SK-N-MC (cell line): ENCODE measurements around the gene CDC123.

Source experiments
- DNase-seq: peaks from one replicate; pipeline ENCODE4 v3.0.0-alpha.2; 2011; ENCODE audit warnings: low read depth, low spot score
- H3K27ac ChIP-seq: fragments of 200-600 bp; sonication (generic); 2 replicates; pipeline ENCODE4 v1.5.1; 2016; ENCODE audit warnings: mixed run types
- H3K36me3 ChIP-seq: fragments of 200-600 bp; sonication (generic); 2 replicates; pipeline ENCODE4 v1.6.1; 2017; ENCODE audit warnings: antibody characterized with exemption, low read length, mixed read lengths; ENCODE audit not compliant: insufficient read depth
- H3K4me3 ChIP-seq: fragments of 200-600 bp; sonication (generic); 2 replicates; pipeline ENCODE4 v1.5.1; 2016
- H3K9ac ChIP-seq: fragments of 200-600 bp; sonication (generic); 2 replicates; pipeline ENCODE4 v1.8.0; 2017; ENCODE audit warnings: mixed run types, mixed read lengths; ENCODE audit not compliant: insufficient read length
- H3K9me3 ChIP-seq: fragments of 200-600 bp; sonication (generic); 2 replicates; pipeline ENCODE4 v1.6.1; 2017; ENCODE audit warnings: low read depth, mild to moderate bottlenecking, antibody characterized with exemption, low read length, moderate library complexity, mixed read lengths
- EZH2 ChIP-seq: fragments of 200-600 bp; sonication (generic); IDR thresholded peaks from one replicate; pipeline ENCODE4 v1.6.1; 2017; ENCODE audit warnings: antibody characterized with exemption
- FOXP2 ChIP-seq: optimal IDR thresholded peaks from 2 replicates; pipeline ENCODE3; 2011; ENCODE audit warnings: mild to moderate bottlenecking, moderate library complexity; ENCODE audit not compliant: insufficient read depth; ENCODE audit errors: extremely low read length, control extremely low read depth
- POLR2AphosphoS5 ChIP-seq: IDR thresholded peaks from 2 replicates; pipeline ENCODE4 v1.6.1; 2012; ENCODE audit warnings: mild to moderate bottlenecking, low read depth, low read length, borderline replicate concordance

Gene CDC123

DNA sequence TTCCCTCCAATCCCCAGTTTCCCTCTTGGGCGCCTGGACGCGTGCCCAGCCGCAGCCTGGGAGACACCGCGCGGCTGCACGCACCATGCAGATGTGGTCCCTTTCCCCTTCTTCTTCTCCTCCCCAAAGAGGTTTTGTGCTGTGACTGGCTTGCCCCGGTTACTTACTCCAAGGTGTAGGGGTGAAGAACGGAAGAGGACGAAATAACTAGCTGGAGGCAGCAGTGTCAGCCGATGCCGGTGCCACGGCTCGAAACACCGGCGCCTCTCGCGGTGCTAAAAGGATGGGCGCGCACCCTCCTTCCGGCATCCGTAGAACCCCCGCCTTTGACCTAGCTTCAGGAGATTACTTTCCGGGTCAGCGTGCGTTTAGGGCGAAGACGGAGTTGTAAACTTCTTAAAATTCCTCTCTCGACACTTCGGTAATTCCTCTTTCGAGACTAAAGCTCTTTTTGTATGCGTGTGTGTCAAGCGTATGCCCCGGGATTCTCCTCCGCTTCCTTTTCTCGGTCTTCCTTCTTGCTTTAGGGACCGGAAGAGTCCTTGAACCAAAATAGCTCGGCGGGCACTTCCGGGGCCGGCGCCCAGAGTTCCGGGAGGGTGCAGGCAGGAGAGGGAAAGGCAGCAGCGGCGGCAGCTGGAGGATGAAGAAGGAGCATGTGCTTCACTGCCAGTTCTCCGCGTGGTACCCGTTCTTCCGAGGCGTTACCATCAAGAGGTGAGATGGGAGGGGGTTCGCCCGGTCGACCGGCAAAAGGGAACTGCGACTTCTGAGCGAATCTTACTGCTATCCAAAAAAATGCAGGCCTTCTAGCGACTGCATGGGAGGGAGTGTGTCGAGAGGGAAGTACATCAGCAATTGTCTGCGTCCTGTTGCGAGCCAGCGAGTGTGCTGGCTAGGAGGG is at the start of gene CDC123, which contains the start of gene NUDT5:
Gene CDC123, plus strand, starts transcription at position 586 of the 904 bp plus-strand sequence. Its CDS starts 58 bp downstream, at position 644.
Gene NUDT5, minus strand, starts transcription at position 289 of the 904 bp plus-strand sequence. CDS start 9,600 bp downstream, outside the sequence.
- Histone ChIP-seq H3K27ac (peak within 1 kb of the TSS; percentile 95), H3K9ac (peak within 1 kb of the TSS; percentile 94), H3K9me3 (no peaks in the 10 kb centered on the region), H3K36me3 (peaks cover 10% of the 10 kb centered on the region), H3K4me3 (peak within 1 kb of the TSS; percentile 91)
- TF ChIP-seq FOXP2, result no peak
- TF ChIP-seq EZH2, result no peak
- TF ChIP-seq POLR2AphosphoS5, result peak; percentile 42; the same call in 1 of the 2 replicates
- DNase-seq, result no peak

DNA sequence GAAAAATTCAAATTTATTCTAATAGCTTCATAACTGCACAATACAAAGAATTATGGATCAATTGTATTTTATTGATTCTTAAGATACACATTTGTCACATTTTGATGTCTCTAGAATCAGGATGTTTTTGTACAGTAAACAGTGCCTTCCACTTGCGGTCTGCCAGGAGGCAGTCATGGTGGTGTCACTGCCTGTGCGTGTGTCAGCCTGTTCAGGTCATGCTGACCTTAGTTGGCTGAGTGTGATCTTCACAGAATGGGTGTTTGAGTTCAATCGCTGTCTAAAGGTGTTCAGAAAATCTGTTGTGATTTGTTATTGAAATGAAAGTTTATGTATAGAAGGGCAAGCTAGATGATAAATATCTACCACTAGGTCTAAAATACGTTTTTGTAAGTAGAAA is 45.8 kb upstream of the CDC123 start:
- H3K9ac ChIP-seq, result no peak overlapping the region
- no peak for DNase-seq
- no peak overlapping the region for H3K4me3 ChIP-seq
- no peaks in the 10 kb centered on the region for H3K9me3 ChIP-seq
- TF ChIP-seq POLR2AphosphoS5, result no peak
- no peak for TF ChIP-seq FOXP2
- no peak for TF ChIP-seq EZH2
- no peak overlapping the region for H3K27ac ChIP-seq
- no peaks in the 10 kb centered on the region; the same call in 1 of the 2 replicates for H3K36me3 ChIP-seq

- Histone ChIP-seq H3K36me3 (no peaks in the 10 kb centered on the region; the same call in 1 of the 2 replicates), H3K9me3 (no peaks in the 10 kb centered on the region), H3K27ac (no peak overlapping the region), H3K4me3 (no peak overlapping the region), H3K9ac (no peak overlapping the region)
- DNase-seq, result no peak
- TF ChIP-seq EZH2 (no peak), FOXP2 (no peak), POLR2AphosphoS5 (no peak)
Observed at GRCh38 chr10:12154516-12154915, 41.5 kb upstream of the CDC123 start.

DNA sequence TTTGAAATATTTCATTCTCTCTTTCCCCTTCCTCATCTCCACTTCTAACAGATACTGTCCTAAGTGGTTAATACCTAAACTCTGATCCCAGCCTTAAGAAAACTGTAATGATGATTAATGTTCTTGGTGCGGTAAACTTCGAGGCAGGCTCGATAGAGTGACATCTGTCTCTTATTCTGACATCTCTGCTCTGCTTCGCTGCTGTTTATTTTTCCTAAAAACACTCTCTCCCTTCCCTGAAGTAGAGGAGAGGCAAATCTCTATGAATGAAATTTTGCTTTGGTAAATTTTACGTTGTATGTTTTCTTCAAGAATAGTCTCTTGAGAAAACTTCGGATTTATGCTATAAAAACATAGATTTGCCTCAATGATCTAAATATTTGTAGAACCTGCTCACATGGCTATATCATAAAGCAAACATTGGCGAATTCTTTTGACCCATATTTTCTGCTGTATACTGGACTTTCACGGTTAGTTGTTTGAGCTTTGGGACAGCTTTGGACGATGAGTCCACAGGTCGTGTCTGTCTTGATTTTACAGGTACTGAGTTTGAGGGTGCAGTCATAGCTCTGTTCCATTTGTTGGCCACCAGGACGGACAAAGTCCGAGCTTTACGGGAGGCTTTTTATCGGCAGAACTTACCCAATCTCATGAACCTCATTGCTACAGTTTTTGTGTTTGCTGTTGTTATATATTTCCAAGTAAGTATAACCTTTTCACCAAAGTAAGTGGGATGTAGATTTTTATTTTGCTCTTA is 39.4 kb upstream of the CDC123 start:
- DNase-seq, result no peak
- Histone ChIP-seq H3K4me3 (no peak overlapping the region), H3K36me3 (no peaks in the 10 kb centered on the region), H3K27ac (no peak overlapping the region), H3K9me3 (no peaks in the 10 kb centered on the region), H3K9ac (no peak overlapping the region)
- TF ChIP-seq POLR2AphosphoS5 (no peak), FOXP2 (no peak), EZH2 (no peak)

- Histone ChIP-seq H3K4me3 (no peak overlapping the region), H3K9ac (no peak overlapping the region), H3K27ac (no peak overlapping the region), H3K9me3 (no peaks in the 10 kb centered on the region), H3K36me3 (no peaks in the 10 kb centered on the region; the same call in 1 of the 2 replicates)
- TF ChIP-seq POLR2AphosphoS5 (no peak), FOXP2 (no peak), EZH2 (no peak)
- no peak for DNase-seq
Observed at GRCh38 chr10:12158111-12158510, 37.9 kb upstream of the CDC123 start.

- Histone ChIP-seq H3K9ac (no peak overlapping the region), H3K27ac (no peak overlapping the region), H3K9me3 (no peaks in the 10 kb centered on the region), H3K4me3 (no peak overlapping the region), H3K36me3 (no peaks in the 10 kb centered on the region; the same call in 1 of the 2 replicates)
- TF ChIP-seq EZH2 (no peak), FOXP2 (no peak), POLR2AphosphoS5 (no peak)
- DNase-seq, result no peak
Observed at GRCh38 chr10:12160664-12161063, 35.3 kb upstream of the CDC123 start.

- DNase-seq, result no peak
- TF ChIP-seq POLR2AphosphoS5 (no peak), FOXP2 (no peak), EZH2 (no peak)
- Histone ChIP-seq H3K9me3 (no peaks in the 10 kb centered on the region), H3K27ac (no peak overlapping the region), H3K36me3 (peaks cover 4% of the 10 kb centered on the region; the same call in 1 of the 2 replicates), H3K4me3 (no peak overlapping the region), H3K9ac (no peak overlapping the region)
Observed at GRCh38 chr10:12162927-12163326, 33.1 kb upstream of the CDC123 start.

- Histone ChIP-seq H3K9me3 (no peaks in the 10 kb centered on the region), H3K4me3 (no peak overlapping the region), H3K27ac (no peak overlapping the region), H3K36me3 (peaks cover 4% of the 10 kb centered on the region; the same call in 1 of the 2 replicates), H3K9ac (no peak overlapping the region)
- no peak for DNase-seq
- TF ChIP-seq EZH2 (no peak), FOXP2 (no peak), POLR2AphosphoS5 (no peak)
Observed at GRCh38 chr10:12164085-12164484, 31.9 kb upstream of the CDC123 start.
